Left kidney (tissue), 2 donors: Measurements from ENCODE around the gene BCL2L1. TPM values are rescaled to one million over a fixed set of nuclear protein-coding genes. Genes with fewer than 3 reads are reported as not detected.
"Not testable (repeated sequence)": the region's sequence is repeated elsewhere in the genome, so short reads cannot be mapped to it uniquely, and the experiment has no call there.

Experiments
- DNase-seq: peaks from one replicate; pipeline ENCODE4 v3.0.0-alpha.2; 2013
- polyA plus RNA-seq: library from polyadenylated mRNA; unstranded; fragments of 120-200 nt; gene quantifications from one replicate; pipeline ENCODE4 v1.2.1, GENCODE V29; 2013; ENCODE audit not compliant: insufficient read length

The BCL2L1 gene
- polyA plus RNA-seq, 1 donor, result 66.2 TPM

DNA sequence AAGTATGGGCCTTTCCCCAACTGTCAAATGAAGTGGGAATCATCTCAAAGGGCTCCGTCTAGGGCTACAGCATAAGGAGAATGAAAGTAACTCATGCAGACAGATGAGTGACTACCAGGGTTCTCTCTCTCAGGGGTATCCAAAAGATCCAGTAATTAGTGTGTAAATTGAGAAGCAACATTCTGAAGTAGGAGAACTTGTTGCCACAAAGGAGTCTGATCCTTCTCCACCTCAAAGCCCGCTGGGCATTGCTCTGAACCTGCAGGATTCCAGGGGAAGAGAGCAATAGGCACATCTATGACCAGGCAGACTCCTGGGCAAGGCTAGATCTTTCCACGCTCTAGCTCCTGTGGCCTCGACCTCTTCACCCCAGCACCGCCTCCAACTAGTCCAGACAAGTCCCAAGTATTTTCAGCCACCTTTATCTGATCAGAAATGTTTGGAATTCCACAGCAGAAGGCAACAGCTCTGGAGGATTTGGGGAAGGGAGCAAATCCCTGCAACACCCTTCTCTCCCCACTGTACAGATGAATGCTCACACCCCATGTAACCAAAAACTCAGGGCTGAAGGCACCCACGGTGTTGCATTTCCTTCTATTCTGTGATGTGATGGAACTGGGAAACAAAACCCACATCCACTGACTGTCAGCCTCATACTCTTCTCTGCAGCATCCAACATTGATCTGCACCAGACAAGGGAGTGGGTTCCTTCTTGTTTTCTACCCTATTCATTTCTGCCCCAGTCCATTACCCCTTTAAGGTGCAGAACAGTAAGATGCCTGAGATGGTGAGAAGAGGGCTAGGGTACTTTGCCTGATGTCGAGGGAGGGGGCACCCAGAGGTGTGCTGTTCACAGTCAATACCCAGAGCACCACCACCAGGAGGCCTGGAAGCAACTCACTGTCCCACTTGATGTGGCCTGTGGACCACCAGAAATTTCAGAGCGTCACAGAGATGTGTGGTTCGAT lies 44.0 kb downstream of the BCL2L1 start:
- DNase-seq, result no peak

DNA sequence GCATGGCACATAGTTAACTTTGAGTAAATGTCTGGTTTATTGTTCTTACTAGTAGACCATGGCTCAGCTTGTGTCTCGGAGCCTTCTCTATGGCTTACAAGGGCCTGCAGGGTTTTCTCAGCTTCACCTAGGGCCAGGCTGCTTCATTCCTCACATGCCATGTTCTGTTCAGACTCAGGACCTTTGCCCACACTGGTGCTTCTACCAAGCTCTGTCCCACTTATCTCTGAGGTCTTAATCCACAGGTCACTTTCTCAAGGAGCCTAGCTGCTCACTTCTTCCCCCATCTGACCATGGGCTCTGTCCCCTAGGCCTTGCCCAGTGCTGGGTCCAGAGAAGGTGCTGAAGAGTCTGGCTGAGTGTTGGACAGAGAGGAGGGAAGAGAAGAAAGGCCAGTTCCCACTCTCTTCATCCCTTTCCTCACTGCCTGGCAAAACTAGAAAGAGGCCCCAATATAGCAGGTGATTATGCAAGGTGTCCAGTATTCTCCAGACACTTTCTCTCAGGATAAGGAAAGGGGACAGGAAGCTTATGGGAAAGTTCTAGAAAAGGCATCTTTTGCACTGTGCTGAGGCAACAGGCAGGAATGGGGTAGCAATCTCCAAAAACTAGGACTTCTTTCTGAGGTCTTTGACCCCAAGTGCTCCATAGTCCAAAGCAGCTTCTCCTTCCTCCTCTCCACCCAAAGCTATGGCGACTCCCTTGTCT lies 45.0 kb downstream of the BCL2L1 start:
- no peak for DNase-seq

DNA sequence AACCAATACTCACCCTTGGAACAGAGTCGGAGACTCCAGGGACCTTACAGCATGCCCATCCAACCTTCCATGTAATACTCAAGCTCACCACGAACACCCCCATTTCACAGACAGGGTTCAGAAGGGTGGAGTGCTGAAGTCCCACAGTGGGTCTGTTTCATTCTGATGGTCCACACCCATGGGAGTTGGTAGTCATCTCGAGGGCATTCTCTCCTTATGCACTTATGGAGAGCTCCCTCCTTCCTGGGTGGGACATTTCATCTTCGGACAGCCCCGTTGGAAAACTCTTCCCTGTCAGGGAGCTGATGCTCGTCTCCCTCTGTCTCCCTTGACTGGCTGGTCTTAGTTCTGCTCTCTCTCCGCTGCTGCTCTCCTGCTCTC lies 46.1 kb downstream of the BCL2L1 start:
- DNase-seq, result no peak

- no peak for DNase-seq
Measured at GRCh38 chr20:31675828-31676608, 46.6 kb downstream of the BCL2L1 start.

- DNase-seq, result no peak
Measured at GRCh38 chr20:31674895-31675827, 47.5 kb downstream of the BCL2L1 start.

GRCh38 chr20:31673943-31674463 lies 48.7 kb downstream of the BCL2L1 start:
- no peak for DNase-seq

GRCh38 chr20:31673435-31673834 lies 49.2 kb downstream of the BCL2L1 start:
- no peak for DNase-seq

GRCh38 chr20:31671324-31671723 lies 51.3 kb downstream of the BCL2L1 start:
- DNase-seq, result no peak

DNA sequence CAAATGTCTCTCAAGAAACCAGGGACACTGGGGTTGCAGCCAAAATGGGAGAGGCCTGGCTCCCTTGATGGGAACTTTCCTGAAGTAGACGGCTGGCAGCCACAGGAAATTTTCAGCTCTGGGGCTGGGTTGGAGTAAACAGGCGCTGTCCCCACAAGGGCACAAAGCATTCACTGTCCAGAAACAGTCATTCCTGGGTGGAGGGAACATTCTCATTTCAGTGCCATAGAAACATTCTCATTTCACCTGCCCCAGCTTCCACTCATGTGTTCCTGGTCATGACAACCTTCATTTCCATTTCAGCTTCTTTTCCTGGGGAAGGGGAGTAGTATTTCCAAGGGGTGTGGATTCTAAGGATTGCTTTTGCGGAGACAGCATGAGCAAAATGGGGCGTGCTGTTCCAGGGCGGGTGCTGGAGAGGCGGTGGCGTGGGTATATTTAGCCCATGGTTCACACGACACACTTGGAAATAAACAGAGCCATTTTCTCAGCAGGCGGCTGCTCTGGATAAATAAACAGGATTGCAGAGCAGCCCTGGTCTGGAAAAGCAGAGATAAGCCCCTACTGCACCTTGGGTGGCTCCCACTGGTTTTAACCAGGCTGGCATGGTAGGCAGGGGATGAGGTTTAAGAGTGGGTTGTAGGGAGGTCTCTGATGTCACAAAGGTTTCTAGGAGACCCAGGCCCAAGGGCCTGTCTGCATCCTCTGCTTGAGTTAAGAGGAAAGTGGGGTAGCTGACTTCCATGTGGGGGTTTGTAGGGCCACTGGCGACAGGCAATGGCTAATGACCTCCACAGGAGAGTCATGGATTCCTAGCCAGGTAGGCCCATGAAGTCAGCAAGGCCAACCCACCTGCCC lies 52.1 kb downstream of the BCL2L1 start:
- no peak for DNase-seq

DNA sequence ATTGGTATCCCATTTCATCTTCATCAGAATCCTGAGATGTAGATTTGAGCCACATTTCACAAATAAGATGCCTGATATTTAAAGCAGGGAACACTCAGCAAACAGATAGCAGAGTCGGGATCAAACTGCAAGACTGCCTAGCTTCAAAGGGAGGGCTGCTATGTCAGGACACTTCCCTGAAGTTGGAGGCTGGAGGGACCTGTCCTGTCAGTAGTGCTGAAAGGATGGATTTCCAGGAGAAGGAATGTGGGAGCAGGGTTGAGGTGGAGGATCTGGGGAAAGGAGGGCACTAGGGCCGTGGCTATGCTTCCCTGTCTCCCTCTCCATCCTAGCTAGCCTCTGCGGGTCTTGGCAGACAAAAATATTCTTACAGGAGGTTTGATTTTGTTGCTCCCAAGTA lies 52.8 kb downstream of the BCL2L1 start:
- no peak for DNase-seq

GRCh38 chr20:31668944-31669343 lies 53.7 kb downstream of the BCL2L1 start:
- DNase-seq, result not testable (repeated sequence)

- DNase-seq, result no peak
Measured at GRCh38 chr20:31667315-31668285, 55.1 kb downstream of the BCL2L1 start.

DNA sequence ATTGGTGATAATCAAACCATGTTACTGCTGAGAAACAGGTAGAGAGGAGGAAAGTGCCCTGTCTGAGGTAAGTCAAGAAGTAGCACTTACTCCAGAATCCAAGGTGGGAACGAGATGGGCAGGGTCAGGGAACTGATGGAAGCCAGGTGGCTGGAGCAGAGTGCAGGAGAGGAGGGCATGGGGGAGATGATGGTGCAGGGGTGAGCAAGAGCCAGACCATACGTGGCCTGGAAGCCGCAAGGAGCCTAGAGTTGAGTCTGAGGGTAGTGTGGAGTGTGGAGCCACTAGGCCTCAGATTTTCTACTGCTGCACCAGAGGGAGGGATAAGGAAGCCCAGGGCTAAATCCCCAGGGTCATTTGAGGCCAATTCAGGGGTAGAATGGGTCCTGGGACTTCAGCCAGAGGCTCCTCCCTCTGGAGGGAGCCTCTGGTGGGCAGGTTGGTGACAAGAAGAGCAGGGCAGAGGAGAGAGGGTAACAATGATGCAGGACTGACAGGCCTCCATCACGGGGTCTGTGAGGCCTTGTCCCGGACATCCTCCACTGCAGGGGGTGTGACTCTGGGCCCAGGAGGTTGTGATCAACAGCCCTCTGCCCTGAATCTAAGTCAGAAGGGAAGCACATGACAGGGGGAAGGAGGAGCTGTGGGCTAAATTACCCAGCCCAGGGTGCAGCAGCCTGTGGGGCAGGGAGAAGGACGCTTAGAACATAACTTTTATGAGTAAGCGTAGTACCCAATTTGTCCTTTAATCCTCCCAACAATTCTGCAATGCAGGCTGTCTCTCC lies 56.2 kb downstream of the BCL2L1 start:
- DNase-seq, result no peak

- DNase-seq, result no peak
Measured at GRCh38 chr20:31665753-31666152, 56.9 kb downstream of the BCL2L1 start.

- DNase-seq, result no peak
Measured at GRCh38 chr20:31664696-31665354, 57.8 kb downstream of the BCL2L1 start.

DNA sequence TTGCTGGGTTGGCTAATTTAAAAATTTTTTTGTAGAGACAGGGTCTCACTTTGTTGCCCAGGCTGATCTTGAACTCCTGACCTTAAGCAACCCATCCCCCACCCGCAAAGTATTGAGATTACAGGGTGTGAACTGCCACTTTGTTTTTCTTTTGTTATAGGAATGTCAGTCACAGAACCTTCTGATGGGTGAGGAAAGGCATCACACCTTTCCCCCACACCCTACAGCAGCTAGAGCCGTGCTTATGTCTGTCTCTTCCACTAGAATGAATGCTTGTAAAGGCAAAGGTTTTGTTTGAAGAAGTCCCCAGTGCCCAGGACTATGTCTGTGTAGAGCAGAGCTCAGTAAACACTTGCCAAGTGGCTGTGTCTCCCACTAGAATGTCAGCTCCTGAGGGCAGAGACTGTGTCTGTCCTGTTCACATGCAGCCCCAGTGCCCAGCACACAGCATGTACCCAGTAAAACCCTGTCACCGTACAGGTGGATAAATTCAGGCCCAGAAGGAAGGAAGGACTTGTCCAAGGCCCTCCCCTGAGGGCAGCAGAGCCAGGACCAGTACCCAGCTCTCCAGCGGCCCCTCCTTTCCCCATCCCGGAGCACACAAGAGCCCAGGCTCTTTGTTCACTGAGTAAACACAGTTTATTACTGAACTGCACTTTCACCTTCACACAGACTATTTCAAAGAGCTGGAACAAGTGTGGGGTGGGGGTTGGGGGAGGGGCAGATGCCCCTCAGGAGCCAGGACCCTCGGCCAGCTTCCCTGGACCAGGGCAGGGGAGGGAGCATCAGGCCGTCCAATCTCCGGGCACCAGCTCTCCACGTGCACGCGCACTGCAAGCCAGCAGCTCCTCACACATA lies 58.6 kb downstream of the BCL2L1 start:
- DNase-seq, result no peak

DNA sequence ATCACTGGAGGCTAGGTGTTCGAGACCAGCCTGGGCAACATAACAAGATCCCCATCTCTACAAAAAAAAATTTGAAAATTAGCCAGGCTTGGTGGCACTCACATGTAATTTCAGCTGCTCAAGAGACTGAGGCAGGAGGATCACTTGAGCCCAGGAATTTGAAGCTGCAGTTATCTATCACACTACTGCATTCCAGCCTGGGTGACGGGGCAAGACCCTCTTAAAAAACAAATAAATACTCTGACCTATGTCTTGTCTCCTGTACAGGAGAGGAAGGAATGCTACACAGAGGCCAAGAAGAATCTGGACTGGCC lies 59.2 kb downstream of the BCL2L1 start:
- no peak for DNase-seq
